ENCODE results near the gene PAK1.

DNA sequence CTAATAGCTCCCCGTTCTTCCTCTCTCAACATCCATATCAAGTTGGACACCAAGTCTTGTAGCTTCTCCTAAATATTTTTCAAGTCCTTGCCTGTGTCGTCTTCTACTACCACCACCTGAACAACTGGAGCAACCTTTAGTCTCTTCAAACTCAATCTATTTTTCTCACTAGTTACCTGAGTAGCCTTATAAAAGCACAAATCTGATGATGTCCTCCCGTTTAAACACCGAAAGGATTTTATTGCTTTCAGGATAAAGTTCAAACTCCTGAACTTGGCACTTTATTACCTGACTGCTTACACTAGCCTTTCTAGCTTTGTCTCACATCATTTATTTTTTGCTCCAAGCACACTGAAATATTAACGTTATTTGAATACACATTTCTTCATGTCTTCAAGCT is 1.3 kb upstream of the PAK1 start:
- no peak for TF ChIP-seq POLR2AphosphoS5 (IDR thresholded peaks at IDR 0.05; ENCODE audit: insufficient read depth, low read depth, low read length)
- TF ChIP-seq, protein P1, sequence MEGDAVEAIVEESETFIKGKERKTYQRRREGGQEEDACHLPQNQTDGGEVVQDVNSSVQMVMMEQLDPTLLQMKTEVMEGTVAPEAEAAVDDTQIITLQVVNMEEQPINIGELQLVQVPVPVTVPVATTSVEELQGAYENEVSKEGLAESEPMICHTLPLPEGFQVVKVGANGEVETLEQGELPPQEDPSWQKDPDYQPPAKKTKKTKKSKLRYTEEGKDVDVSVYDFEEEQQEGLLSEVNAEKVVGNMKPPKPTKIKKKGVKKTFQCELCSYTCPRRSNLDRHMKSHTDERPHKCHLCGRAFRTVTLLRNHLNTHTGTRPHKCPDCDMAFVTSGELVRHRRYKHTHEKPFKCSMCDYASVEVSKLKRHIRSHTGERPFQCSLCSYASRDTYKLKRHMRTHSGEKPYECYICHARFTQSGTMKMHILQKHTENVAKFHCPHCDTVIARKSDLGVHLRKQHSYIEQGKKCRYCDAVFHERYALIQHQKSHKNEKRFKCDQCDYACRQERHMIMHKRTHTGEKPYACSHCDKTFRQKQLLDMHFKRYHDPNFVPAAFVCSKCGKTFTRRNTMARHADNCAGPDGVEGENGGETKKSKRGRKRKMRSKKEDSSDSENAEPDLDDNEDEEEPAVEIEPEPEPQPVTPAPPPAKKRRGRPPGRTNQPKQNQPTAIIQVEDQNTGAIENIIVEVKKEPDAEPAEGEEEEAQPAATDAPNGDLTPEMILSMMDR (IDR thresholded peaks at IDR 0.05; ENCODE audit: extremely low read depth in 1 of 2, insufficient read depth in 1 of 2, low read depth in 1 of 2, low read length in 2 of 2) = no peak
- no peak for TF ChIP-seq GATA2 (IDR thresholded peaks at IDR 0.05; ENCODE audit: insufficient read depth, insufficient read length, low read depth, low read length)
- TF ChIP-seq POLR2A (IDR thresholded peaks at IDR 0.05; ENCODE audit: low read depth, low read length) = no peak
- TF ChIP-seq EZH2 (IDR thresholded peaks at IDR 0.05; ENCODE audit: borderline replicate concordance, low read depth, low read length, severe bottlenecking) = no peak
- no peak for TF ChIP-seq FOS (IDR thresholded peaks at IDR 0.05; ENCODE audit: borderline replicate concordance, insufficient read depth, low read length)
- no peak for TF ChIP-seq JUN (IDR thresholded peaks at IDR 0.05; ENCODE audit: borderline replicate concordance, insufficient read depth, insufficient read length, low read depth)
- TF ChIP-seq, protein P2, sequence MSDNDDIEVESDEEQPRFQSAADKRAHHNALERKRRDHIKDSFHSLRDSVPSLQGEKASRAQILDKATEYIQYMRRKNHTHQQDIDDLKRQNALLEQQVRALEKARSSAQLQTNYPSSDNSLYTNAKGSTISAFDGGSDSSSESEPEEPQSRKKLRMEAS (IDR thresholded peaks at IDR 0.05; ENCODE audit: insufficient read depth, insufficient read length) = no peak

Data from endothelial cell of umbilical vein (primary cell).